ENCODE measurements around the gene MYBPH. TPM values are rescaled to one million over a fixed set of nuclear protein-coding genes. Genes with fewer than 3 reads are reported as not detected.

MYBPH gene
- total RNA-seq, 1 donor from 2014 or later = not detected

- DNase-seq (ENCODE audit: low read depth, low spot score) = no peak
Measured at GRCh38 chr1:203201516-203202205, 26.0 kb upstream of the MYBPH start.

- DNase-seq (ENCODE audit: low read depth, low spot score) = no peak
Measured at GRCh38 chr1:203200916-203201315, 25.3 kb upstream of the MYBPH start.

GRCh38 chr1:203199816-203200571 is 24.4 kb upstream of the MYBPH start:
- DNase-seq (ENCODE audit: low read depth, low spot score) = no peak

GRCh38 chr1:203199481-203199815 is 23.8 kb upstream of the MYBPH start:
- no peak for DNase-seq (ENCODE audit: low read depth, low spot score)

- DNase-seq (ENCODE audit: low read depth, low spot score) = no peak
Measured at GRCh38 chr1:203199002-203199401, 23.4 kb upstream of the MYBPH start.

- no peak for DNase-seq (ENCODE audit: low read depth, low spot score)
Measured at GRCh38 chr1:203197625-203198024, 22.0 kb upstream of the MYBPH start.

- no peak for DNase-seq (ENCODE audit: low read depth, low spot score)
Measured at GRCh38 chr1:203196371-203196770, 20.7 kb upstream of the MYBPH start.

GRCh38 chr1:203190949-203191348 is 15.3 kb upstream of the MYBPH start:
- DNase-seq (ENCODE audit: low read depth, low spot score) = no peak

GRCh38 chr1:203189951-203190352 is 14.3 kb upstream of the MYBPH start:
- no peak for DNase-seq (ENCODE audit: low read depth, low spot score)

- no peak for DNase-seq (ENCODE audit: low read depth, low spot score)
Measured at GRCh38 chr1:203188686-203189232, 13.1 kb upstream of the MYBPH start.

GRCh38 chr1:203187689-203188264 is 12.2 kb upstream of the MYBPH start:
- no peak for DNase-seq (ENCODE audit: low read depth, low spot score)

- DNase-seq (ENCODE audit: low read depth, low spot score) = no peak
Measured at GRCh38 chr1:203187304-203187685, 11.7 kb upstream of the MYBPH start.

GRCh38 chr1:203186446-203187303 is 11.0 kb upstream of the MYBPH start, which contains the start of gene CHI3L1:
Gene CHI3L1, minus strand, starts transcription at chr1:203186704. Its CDS starts 81 bp downstream, at chr1:203186623.
- no peak for DNase-seq (ENCODE audit: low read depth, low spot score)

- no peak for DNase-seq (ENCODE audit: low read depth, low spot score)
Measured at GRCh38 chr1:203186091-203186445, 10.4 kb upstream of the MYBPH start.

GRCh38 chr1:203185585-203185984 is 10.0 kb upstream of the MYBPH start:
- no peak for DNase-seq (ENCODE audit: low read depth, low spot score)

GRCh38 chr1:203185061-203185461 is 9.4 kb upstream of the MYBPH start:
- DNase-seq (ENCODE audit: low read depth, low spot score) = no peak

GRCh38 chr1:203184467-203184866 is 8.8 kb upstream of the MYBPH start:
- DNase-seq (ENCODE audit: low read depth, low spot score) = no peak

GRCh38 chr1:203183828-203184227 is 8.2 kb upstream of the MYBPH start:
- no peak for DNase-seq (ENCODE audit: low read depth, low spot score)

GRCh38 chr1:203182387-203182953 is 6.8 kb upstream of the MYBPH start:
- DNase-seq (ENCODE audit: low read depth, low spot score) = no peak

GRCh38 chr1:203181586-203182386 is 6.2 kb upstream of the MYBPH start:
- no peak for DNase-seq (ENCODE audit: low read depth, low spot score)
